Uterus (tissue), 4 donors: Measurements from ENCODE around the gene PIPOX. TPM values are rescaled to one million over a fixed set of nuclear protein-coding genes. Genes with fewer than 3 reads are reported as not detected.

Source experiments
- DNase-seq, 2 donors: peaks; one replicate each; pipeline ENCODE4 v3.0.0-alpha.2; 2019 to 2020
- H3K27ac ChIP-seq, 2 donors: fragments of 200-600 bp; sonication (generic); 1 replicate in 1 of 2; 2 replicates in 1 of 2; pipeline ENCODE4 v1.5.1; 2016 to 2018
- H3K27me3 ChIP-seq, 2 donors: fragments of 200-600 bp; sonication (generic); one replicate each; pipeline ENCODE4 v1.5.1; 2018 to 2019; ENCODE audit warnings: control low read depth in 1 of 2
- H3K36me3 ChIP-seq, 2 donors: fragments of 200-600 bp; sonication (generic); one replicate each; pipeline ENCODE4 v1.5.1; 2019; ENCODE audit warnings: control low read depth in 1 of 2
- H3K4me1 ChIP-seq, 2 donors: fragments of 200-600 bp; sonication (generic); one replicate each; pipeline ENCODE4 v1.5.1; 2018 to 2019; ENCODE audit warnings: control low read depth in 1 of 2
- H3K4me3 ChIP-seq, 2 donors: fragments of 200-600 bp; sonication (generic); 1 replicate in 1 of 2; 2 replicates in 1 of 2; pipeline ENCODE4 v1.5.1; 2018 to 2019; ENCODE audit warnings: mild to moderate bottlenecking in 1 of 2
- H3K9me3 ChIP-seq, 2 donors: fragments of 200-600 bp; sonication (generic); one replicate each; pipeline ENCODE4 v1.5.1; 2019; ENCODE audit warnings: control low read depth in 1 of 2
- CTCF ChIP-seq, 4 experiments: fragments of 200-600 bp in 2 of 4; fragments of 450-650 bp in 2 of 4; sonication (generic) in 2 of 4; IDR thresholded peaks; one replicate each; pipeline ENCODE4 v1.5.1; 2016 to 2019; ENCODE audit warnings: antibody characterized with exemption in 4 of 4, mild to moderate bottlenecking in 2 of 4, moderate library complexity in 1 of 4
- POLR2A ChIP-seq, 2 donors: fragments of 450-650 bp; IDR thresholded peaks; one replicate each; pipeline ENCODE4 v1.6.1; 2016; ENCODE audit warnings: antibody characterized with exemption in 2 of 2, mild to moderate bottlenecking in 1 of 2, moderate library complexity in 1 of 2
- intact Hi-C: fragments of 100-400 bp; cut with DNase I; formaldehyde crosslinking; loops from one replicate; pipeline ENCODE4 v1.15.1; 2023; ENCODE audit warnings: low total_unique reads
- total RNA-seq, 4 donors: library from RNA; depleted of rRNA in 3 of 4; stranded (reverse); fragments of >200 nt in 3 of 4; gene quantifications; one replicate each; pipeline versions ENCODE4 v1.1.0 to v1.2.4, GENCODE V29; 2014 to 2023
- donor health status: DM: yes; HTN: yes; CAD: no.

Gene PIPOX
- total RNA-seq, 4 donors from 2014 or later, result 0.59 to 7.4 (median 2.9) TPM

- Histone ChIP-seq H3K27ac (no peak overlapping the region), H3K27me3 (peaks cover 0 to 3% of the 10 kb centered on the region in 2 donors), H3K36me3 (no peaks in the 10 kb centered on the region), H3K4me3 (no peak overlapping the region), H3K9me3 (no peaks in the 10 kb centered on the region), H3K4me1 (no peaks in the 10 kb centered on the region)
- TF ChIP-seq POLR2A (IDR thresholded peaks at IDR 0.05) (no peak), CTCF (IDR thresholded peaks at IDR 0.05) (no peak)
- no peak for DNase-seq
- intact Hi-C loops, result loop anchor here (10.0 kb wide), 1 partner anchor 416 kb away; no protein-coding TSS in a partner anchor
Observed at GRCh38 chr17:28999206-28999605, 43.7 kb upstream of the PIPOX start.

GRCh38 chr17:29000973-29001372 lies 42.0 kb upstream of the PIPOX start:
- intact Hi-C loops, result no loop called here
- Histone ChIP-seq H3K4me3 (no peak overlapping the region), H3K9me3 (no peaks in the 10 kb centered on the region), H3K4me1 (peaks cover 0 to 8% of the 10 kb centered on the region in 2 donors), H3K27me3 (peaks cover 7 to 11% of the 10 kb centered on the region in 2 donors), H3K36me3 (no peaks in the 10 kb centered on the region), H3K27ac (no peak overlapping the region)
- TF ChIP-seq POLR2A (IDR thresholded peaks at IDR 0.05), result no peak
- DNase-seq, result no peak

GRCh38 chr17:29002811-29003210 lies 40.1 kb upstream of the PIPOX start:
- Histone ChIP-seq H3K36me3 (no peaks in the 10 kb centered on the region), H3K4me1 (peaks cover 0 to 12% of the 10 kb centered on the region in 2 donors), H3K9me3 (no peaks in the 10 kb centered on the region), H3K4me3 (no peak overlapping the region), H3K27ac (no peak overlapping the region), H3K27me3 (peaks cover 7 to 11% of the 10 kb centered on the region in 2 donors)
- DNase-seq, result no peak
- TF ChIP-seq CTCF (IDR thresholded peaks at IDR 0.05) (no peak), POLR2A (IDR thresholded peaks at IDR 0.05) (no peak)
- intact Hi-C loops, result no loop called here

GRCh38 chr17:29003289-29003688 lies 39.7 kb upstream of the PIPOX start:
- no peaks in the 10 kb centered on the region for H3K9me3 ChIP-seq
- intact Hi-C loops, result no loop called here
- H3K4me1 ChIP-seq, result peaks cover 0 to 12% of the 10 kb centered on the region in 2 donors
- DNase-seq, result no peak
- no peak overlapping the region for H3K4me3 ChIP-seq
- no peaks in the 10 kb centered on the region for H3K36me3 ChIP-seq
- H3K27ac ChIP-seq, result no peak overlapping the region
- peaks cover 7 to 11% of the 10 kb centered on the region in 2 donors for H3K27me3 ChIP-seq
- TF ChIP-seq CTCF (IDR thresholded peaks at IDR 0.05) (no peak), POLR2A (IDR thresholded peaks at IDR 0.05) (no peak)

- Histone ChIP-seq H3K27ac (no peak overlapping the region), H3K27me3 (peaks cover 7 to 11% of the 10 kb centered on the region in 2 donors), H3K9me3 (no peaks in the 10 kb centered on the region), H3K4me3 (no peak overlapping the region), H3K36me3 (no peaks in the 10 kb centered on the region), H3K4me1 (peaks cover 0 to 12% of the 10 kb centered on the region in 2 donors)
- no peak for TF ChIP-seq CTCF (IDR thresholded peaks at IDR 0.05)
- TF ChIP-seq POLR2A (IDR thresholded peaks at IDR 0.05), result no peak
- DNase-seq, result no peak
- intact Hi-C loops, result no loop called here
Observed at GRCh38 chr17:29004081-29004692, 38.8 kb upstream of the PIPOX start.
